PC-9 (cell line): ENCODE data around the gene FOXM1. TPM values are rescaled to one million over a fixed set of nuclear protein-coding genes. Genes with fewer than 3 reads are reported as not detected.

Experiments
- BruUV-seq: library from RNA; stranded (reverse); fragments of 400-500 nt; replicated peaks from 2 replicates; lab custom pipeline; 2021; lab: Mats Ljungman, UMichigan
- CTCF ChIA-PET: fragments of 300-600 bp; sonication (Branson Sonifier 250); formaldehyde crosslinking; loops from one replicate; lab custom pipeline; 2022; ENCODE audit warnings: antibody characterized with exemption; lab: Charles Lee
- POLR2A ChIA-PET: fragments of 300-600 bp; sonication (Branson Sonifier 250); formaldehyde crosslinking; loops from one replicate; lab custom pipeline; 2022; ENCODE audit warnings: antibody characterized with exemption; ENCODE audit not compliant: unreplicated experiment; lab: Charles Lee
- DNase-seq, 2 experiments: peaks; one replicate each; pipeline versions ENCODE4 v3.0.0 to v3.0.0-alpha.2; 2015 to 2022; ENCODE audit warnings: mixed read lengths in 1 of 2
- H2AFZ ChIP-seq: fragments of 200-600 bp; sonication (generic); 2 replicates; pipeline ENCODE4 v1.8.1; 2017; ENCODE audit warnings: antibody characterized with exemption
- H3F3A ChIP-seq: fragments of 200-600 bp; sonication (generic); 2 replicates; pipeline ENCODE4 v1.8.1; 2017; ENCODE audit warnings: antibody characterized with exemption, mild to moderate bottlenecking, low read depth; ENCODE audit not compliant: insufficient read depth
- H3K27ac ChIP-seq: fragments of 200-600 bp; sonication (generic); 2 replicates; pipeline ENCODE4 v1.6.1; 2016; ENCODE audit warnings: mixed run types
- H3K27me3 ChIP-seq: fragments of 200-600 bp; sonication (generic); 2 replicates; pipeline ENCODE4 v1.6.1; 2016; ENCODE audit warnings: low read depth, mixed run types; ENCODE audit not compliant: insufficient read depth
- H3K36me3 ChIP-seq: fragments of 200-600 bp; sonication (generic); 2 replicates; pipeline ENCODE4 v1.6.1; 2016; ENCODE audit warnings: low read depth, mixed run types
- H3K4me1 ChIP-seq: fragments of 200-600 bp; sonication (generic); replicated peaks from 2 replicates; pipeline ENCODE4 v1.6.1; 2016; ENCODE audit warnings: mixed run types; ENCODE audit not compliant: insufficient read depth
- H3K4me2 ChIP-seq: fragments of 200-600 bp; sonication (generic); 2 replicates; pipeline ENCODE4 v1.6.1; 2017; ENCODE audit warnings: mixed run types
- H3K4me3 ChIP-seq: fragments of 200-600 bp; sonication (generic); 2 replicates; pipeline ENCODE4 v1.6.1; 2016; ENCODE audit warnings: mixed run types
- H3K79me2 ChIP-seq: fragments of 200-600 bp; sonication (generic); 2 replicates; pipeline ENCODE4 v1.6.1; 2017; ENCODE audit warnings: low read depth, mixed run types
- H3K9me2 ChIP-seq: fragments of 200-600 bp; sonication (generic); 2 replicates; pipeline ENCODE4 v1.8.1; 2017; ENCODE audit warnings: mild to moderate bottlenecking; ENCODE audit not compliant: insufficient read depth
- H3K9me3 ChIP-seq: fragments of 200-600 bp; sonication (generic); 2 replicates; pipeline ENCODE4 v1.8.1; 2016; ENCODE audit warnings: low read depth; ENCODE audit not compliant: insufficient read depth
- H4K20me1 ChIP-seq: fragments of 200-600 bp; sonication (generic); 2 replicates; pipeline ENCODE4 v1.8.1; 2017; ENCODE audit not compliant: insufficient read depth
- EZH2 ChIP-seq: fragments of 200-600 bp; sonication (generic); IDR thresholded peaks from 2 replicates; pipeline ENCODE4 v1.8.0; 2017; ENCODE audit warnings: antibody characterized with exemption, low read depth
- intact Hi-C: fragments of 100-400 bp; cut with micrococcal nuclease; formaldehyde crosslinking; loops from one replicate; pipeline ENCODE4 v1.10.0; 2022; ENCODE audit not compliant: unreplicated experiment
- total RNA-seq: library from RNA; stranded (reverse); gene quantifications from 2 replicates; pipeline ENCODE4 v1.2.3, GENCODE V29; 2021
- TF ChIP-seq, protein P1 (sequence below): fragments of 200-600 bp; sonication (generic); conservative IDR thresholded peaks from 2 replicates; pipeline ENCODE4 v1.6.1; 2017; ENCODE audit warnings: mixed run types, antibody characterized with exemption, mild to moderate bottlenecking, moderate library complexity

The FOXM1 gene
- total RNA-seq, 1 experiment from 2014 or later, result 225 TPM

GRCh38 chr12:2833810-2834209 lies 43.2 kb downstream of the FOXM1 start:
- Histone ChIP-seq H2AFZ (no peak overlapping the region), H3F3A (peaks cover 6% of the 10 kb centered on the region; the same call in 1 of the 2 replicates), H3K27ac (no peak overlapping the region), H3K79me2 (no peaks in the 10 kb centered on the region), H3K4me2 (no peak overlapping the region), H3K4me3 (no peak overlapping the region), H3K36me3 (no peaks in the 10 kb centered on the region), H4K20me1 (no peaks in the 10 kb centered on the region), H3K4me1 (no peaks in the 10 kb centered on the region), H3K27me3 (no peaks in the 10 kb centered on the region), H3K9me2 (no peaks in the 10 kb centered on the region), H3K9me3 (no peaks in the 10 kb centered on the region)
- POLR2A ChIA-PET, result no interaction called here
- intact Hi-C loops, result no loop called here
- BruUV-seq, result no TSS peak
- DNase-seq, result no peak
- TF ChIP-seq, protein P1, sequence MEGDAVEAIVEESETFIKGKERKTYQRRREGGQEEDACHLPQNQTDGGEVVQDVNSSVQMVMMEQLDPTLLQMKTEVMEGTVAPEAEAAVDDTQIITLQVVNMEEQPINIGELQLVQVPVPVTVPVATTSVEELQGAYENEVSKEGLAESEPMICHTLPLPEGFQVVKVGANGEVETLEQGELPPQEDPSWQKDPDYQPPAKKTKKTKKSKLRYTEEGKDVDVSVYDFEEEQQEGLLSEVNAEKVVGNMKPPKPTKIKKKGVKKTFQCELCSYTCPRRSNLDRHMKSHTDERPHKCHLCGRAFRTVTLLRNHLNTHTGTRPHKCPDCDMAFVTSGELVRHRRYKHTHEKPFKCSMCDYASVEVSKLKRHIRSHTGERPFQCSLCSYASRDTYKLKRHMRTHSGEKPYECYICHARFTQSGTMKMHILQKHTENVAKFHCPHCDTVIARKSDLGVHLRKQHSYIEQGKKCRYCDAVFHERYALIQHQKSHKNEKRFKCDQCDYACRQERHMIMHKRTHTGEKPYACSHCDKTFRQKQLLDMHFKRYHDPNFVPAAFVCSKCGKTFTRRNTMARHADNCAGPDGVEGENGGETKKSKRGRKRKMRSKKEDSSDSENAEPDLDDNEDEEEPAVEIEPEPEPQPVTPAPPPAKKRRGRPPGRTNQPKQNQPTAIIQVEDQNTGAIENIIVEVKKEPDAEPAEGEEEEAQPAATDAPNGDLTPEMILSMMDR, result no peak
- no peak for TF ChIP-seq EZH2
- CTCF ChIA-PET, result no interaction called here

DNA sequence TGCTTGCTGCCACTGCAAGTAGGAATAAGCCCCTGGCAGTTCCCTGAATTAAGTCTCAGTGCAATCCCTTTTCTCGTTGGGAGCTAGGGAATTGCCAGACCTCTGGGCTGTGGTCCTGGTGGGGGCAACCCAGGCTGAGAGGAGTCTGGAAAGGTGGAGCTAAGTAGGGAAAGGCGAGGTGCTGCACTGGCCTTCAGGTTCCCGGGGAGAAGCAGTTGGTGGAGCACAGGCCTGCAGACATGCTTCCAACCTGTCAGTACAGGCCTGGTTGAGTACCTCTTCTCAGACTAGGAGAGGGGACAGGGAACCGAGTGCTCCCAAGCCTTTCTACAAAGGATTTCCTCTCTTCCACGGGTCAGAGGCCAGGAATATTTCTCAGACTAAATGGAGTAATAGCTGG lies 43.6 kb downstream of the FOXM1 start:
- BruUV-seq, result no TSS peak
- ChIA-PET POLR2A (no interaction called here), CTCF (no interaction called here)
- DNase-seq, result no peak
- Histone ChIP-seq H3K4me1 (no peaks in the 10 kb centered on the region), H3K4me3 (no peak overlapping the region), H3K79me2 (no peaks in the 10 kb centered on the region), H2AFZ (no peak overlapping the region), H3F3A (peaks cover 6% of the 10 kb centered on the region; the same call in 1 of the 2 replicates), H4K20me1 (no peaks in the 10 kb centered on the region), H3K27me3 (no peaks in the 10 kb centered on the region), H3K9me2 (no peaks in the 10 kb centered on the region), H3K36me3 (no peaks in the 10 kb centered on the region), H3K27ac (no peak overlapping the region), H3K9me3 (no peaks in the 10 kb centered on the region), H3K4me2 (no peak overlapping the region)
- TF ChIP-seq, protein P1, result no peak
- TF ChIP-seq EZH2, result no peak
- intact Hi-C loops, result no loop called here

DNA sequence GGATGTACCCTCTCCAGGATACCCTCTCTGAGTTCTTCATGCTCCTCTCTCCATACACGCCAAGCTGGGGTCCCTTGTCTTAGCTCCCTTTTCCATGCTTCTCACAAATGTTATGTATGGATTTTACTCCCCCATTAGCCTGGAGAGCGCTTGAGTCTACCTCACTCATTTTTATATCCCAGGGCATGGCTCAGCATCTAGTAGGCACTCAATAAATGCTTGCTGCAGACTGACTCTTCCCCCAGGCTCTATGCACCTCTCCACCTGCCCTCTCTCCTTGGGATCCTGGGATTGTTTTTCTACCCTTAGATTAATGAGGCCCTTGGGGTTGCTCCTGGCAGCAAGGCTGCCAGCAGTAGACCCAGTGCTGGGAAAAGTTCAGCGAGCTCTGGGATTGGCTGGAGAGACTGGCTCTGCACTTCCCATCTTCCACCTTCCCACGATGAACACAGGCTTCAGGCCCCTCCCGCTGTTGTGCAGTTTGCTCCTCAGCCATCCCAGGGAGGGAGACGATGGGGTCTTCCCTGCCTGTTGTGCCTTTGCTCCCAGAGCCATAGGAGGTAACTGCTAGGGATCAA lies 44.3 kb downstream of the FOXM1 start:
- TF ChIP-seq, protein P1, result no peak
- no peak for TF ChIP-seq EZH2
- BruUV-seq, result no TSS peak
- Histone ChIP-seq H2AFZ (no peak overlapping the region), H3K36me3 (no peaks in the 10 kb centered on the region), H3K4me2 (no peak overlapping the region), H4K20me1 (no peaks in the 10 kb centered on the region), H3F3A (peaks cover 6% of the 10 kb centered on the region; the same call in 1 of the 2 replicates), H3K4me3 (no peak overlapping the region), H3K27me3 (no peaks in the 10 kb centered on the region), H3K9me3 (no peaks in the 10 kb centered on the region), H3K9me2 (no peaks in the 10 kb centered on the region), H3K79me2 (no peaks in the 10 kb centered on the region), H3K4me1 (no peaks in the 10 kb centered on the region), H3K27ac (no peak overlapping the region)
- intact Hi-C loops, result no loop called here
- no peak for DNase-seq
- ChIA-PET CTCF (no interaction called here), POLR2A (no interaction called here)
